ENCODE data around the gene AEN.

Gene AEN, protein sequence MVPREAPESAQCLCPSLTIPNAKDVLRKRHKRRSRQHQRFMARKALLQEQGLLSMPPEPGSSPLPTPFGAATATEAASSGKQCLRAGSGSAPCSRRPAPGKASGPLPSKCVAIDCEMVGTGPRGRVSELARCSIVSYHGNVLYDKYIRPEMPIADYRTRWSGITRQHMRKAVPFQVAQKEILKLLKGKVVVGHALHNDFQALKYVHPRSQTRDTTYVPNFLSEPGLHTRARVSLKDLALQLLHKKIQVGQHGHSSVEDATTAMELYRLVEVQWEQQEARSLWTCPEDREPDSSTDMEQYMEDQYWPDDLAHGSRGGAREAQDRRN

DNA sequence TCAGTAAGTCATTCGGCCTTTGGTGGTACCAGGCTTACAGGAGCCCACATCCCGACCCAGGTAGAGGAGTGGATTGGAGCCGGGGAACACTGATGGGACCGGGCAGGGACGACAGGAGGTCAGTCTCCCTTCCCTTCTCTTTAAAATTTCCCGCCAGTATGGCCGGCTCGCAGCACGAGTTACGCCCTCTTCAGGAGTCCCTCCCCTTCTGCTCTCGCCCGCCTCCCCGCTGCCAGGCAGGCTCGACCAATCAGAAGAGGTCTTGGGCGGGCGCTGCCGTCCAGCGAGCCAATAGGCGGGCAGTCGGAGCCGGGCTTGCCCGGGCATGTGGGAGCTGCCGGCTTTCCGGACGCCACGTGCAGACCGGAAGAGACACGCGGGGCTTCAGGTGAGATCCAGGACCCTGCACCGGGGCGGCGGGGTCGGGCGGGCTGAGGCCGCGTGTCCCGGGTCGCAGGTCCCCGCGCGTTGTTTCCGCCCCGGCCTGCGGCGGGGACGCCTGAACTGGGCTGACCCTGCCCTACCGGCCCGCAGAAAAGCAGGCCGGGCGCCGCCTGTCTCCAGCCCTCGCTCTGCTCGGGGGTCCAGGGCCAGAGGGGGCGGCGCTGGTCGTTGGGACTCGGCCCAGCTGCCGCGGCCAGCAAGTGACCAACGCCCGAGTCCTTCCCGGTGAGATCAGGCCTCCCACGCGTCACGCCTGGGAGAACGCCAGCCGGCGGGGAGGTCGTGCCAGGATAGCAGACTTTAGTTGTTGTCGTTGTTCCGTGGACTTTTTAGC lies at the start of gene AEN:
AEN (plus strand) TSS at position 346 of the 778 bp plus-strand sequence. CDS start 4,870 bp downstream, outside the sequence.
- peak; percentile 97 for DNase-seq

- DNase-seq = no peak
Observed at GRCh38 chr15:88571852-88572259, 49.3 kb upstream of the AEN start.

DNA sequence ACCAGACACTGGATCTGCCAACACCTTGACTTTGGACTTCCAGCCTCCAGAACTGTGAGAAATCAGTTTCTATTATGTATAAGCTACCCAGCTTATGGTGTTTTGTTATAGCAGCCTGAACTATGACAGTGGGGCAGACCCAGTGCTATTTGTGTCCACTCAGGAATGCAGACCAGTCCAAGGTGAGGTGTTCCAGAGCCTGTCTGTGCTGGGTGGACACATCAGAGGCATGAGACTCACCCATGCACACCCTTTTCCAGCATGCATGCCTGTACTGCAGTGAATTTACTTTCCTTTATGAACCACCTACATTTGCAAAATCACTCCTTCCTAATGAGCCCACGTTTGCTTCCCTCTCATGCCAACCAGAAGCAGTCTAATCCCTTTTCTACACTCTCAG lies 47.1 kb upstream of the AEN start:
- DNase-seq = no peak

DNA sequence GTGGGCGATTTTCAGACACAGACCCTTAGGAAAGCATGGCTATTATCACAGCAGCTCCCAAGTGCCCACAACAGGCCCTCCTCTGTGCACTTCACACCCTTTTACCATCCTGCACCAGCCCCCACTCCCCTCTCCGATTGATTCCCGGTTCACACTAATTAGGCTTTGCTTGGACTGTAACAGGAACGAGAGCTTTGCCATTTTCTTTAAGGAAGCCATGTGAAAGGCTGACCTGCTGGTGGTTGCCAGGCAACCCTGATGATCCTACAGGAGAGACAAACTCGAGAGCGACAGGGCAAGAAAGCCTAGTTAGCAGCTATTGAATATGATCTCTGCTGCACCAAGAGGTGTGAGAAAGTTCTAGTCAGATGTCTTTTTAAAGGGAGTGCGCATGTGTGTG lies 46.5 kb upstream of the AEN start:
- DNase-seq = no peak

- no peak for DNase-seq
Observed at GRCh38 chr15:88579322-88579721, 41.8 kb upstream of the AEN start.

DNA sequence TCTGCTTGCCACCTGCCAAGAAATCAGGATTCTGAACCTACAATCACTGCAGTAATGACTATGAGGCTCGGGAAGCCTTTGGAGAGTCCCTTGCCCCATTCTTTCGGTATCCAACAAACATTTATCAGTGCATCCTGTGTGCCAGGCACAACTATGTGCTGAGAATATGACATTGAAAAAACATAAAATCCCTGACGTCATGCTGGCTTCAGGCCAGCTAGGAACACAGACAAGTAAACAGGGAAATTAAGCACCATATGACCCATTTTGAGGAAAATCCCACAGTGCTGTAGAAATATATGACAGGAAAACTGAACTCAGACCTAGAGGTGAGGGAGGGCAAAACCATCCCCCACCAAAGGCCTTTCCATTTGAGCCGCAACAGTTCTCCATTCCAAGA lies 40.6 kb upstream of the AEN start:
- DNase-seq = no peak

DNA sequence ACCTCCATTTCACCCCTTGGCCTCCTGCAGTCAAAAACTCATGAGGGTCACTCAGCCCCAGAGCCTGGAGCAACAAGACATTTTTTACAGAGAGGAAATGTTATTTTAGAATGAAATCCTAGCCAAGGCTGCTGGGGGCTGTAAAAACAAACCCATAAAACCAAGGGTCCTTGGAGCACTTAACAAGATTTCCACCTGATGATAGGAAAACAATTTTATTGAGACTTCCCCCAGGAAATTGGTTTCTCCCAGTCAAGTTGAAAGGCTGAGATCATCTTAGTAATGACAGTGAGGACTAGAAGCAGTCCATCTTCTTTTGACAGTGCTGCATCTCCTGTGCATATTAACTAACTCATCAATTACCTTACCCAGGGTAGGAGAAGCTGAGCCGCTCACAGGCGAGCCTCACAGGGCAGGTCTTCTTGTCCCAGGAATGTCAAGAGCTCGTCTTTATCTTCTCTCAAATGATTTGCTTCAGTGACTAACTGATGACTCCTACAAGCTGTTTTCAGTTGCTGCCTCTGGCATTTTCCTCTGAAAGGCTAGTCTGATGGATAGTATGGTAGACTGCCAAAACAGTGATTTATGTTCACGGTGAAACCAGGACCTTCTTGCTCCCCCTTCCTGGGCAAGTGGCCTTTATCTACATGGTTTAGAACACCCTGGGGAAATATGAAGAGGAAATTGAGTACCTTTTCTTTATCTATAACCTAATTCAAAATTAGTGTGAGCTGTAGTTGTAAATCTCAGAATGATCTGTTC lies 34.6 kb upstream of the AEN start:
- no peak for DNase-seq

DNA sequence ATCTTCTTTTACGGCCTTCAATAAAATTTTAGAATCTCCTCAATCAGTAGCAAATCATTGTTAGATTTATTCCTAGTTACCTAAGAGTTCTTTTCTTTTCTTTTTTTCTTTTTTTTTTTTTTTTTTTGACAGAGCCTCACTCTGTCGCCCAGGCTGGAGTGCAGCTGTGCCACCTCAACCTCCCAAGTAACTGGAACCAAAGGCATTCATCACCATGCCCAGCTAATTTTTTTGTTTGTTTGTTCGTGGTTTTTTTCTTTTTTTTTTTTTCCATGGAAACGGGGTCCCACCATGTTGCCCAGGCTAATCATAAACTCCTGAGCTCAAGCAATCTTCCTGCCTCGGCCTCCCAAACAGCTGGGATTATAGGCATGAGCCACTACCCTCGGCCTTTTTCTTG lies 30.4 kb upstream of the AEN start:
- DNase-seq = no peak

DNA sequence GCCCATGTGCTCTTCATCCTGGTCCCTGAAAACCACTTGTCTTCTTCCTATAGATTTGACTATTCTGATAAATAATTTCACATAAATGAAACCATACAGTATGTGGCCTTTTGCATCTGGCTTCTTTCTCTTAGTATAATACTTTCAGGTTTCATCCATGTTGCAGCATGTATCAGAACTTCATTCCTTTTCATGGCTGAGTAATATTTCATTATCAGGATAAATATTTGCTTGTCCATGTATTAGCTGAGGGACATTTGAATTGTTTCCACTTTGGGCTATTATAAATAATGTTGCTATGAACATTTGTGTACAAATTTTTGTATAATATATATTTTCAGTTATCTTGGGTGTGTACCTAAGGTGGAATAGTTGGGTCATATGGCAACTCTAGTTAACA lies 29.8 kb upstream of the AEN start:
- no peak for DNase-seq

GRCh38 chr15:88603885-88604284 lies 17.3 kb upstream of the AEN start:
- DNase-seq = no peak

DNA sequence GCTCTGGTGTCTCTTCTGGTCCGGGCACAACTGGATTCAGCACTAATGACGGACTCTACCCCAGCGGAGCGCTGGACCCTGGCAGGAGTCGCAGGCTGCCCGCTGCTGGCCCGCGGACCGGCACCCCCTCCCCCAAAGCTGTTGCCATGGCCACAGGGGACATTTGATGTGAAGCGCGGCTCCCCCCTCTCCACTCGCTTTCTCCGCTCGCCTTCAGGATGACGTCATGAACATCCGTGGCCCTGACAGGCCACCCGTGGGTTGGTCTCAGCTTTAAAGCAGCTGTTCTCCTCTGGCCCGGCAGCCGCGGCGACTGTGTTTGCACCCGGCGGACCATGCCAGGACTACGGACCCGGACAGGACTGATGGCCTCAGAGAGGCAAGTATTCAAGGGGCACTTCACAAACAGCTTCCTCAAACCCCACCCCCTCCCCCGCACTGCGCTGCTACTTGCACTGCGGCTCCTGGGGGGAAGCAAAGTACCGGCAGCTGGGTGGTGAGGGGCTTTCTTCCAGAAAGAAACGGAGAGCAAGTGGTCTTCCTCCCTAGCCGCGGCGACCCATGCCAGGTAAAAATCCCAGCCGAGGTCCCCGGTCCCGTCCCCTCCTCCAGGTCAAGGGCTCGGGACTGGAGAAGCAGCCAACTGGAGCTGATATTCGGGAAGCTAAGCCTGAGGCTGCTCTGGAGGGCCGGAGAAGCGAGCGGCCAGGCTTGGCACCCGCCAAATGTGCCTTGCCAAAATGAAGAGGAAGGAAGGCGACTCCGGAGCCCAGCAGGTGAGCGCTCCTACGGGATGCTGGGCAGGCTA lies 16.6 kb upstream of the AEN start:
- no peak for DNase-seq

- peak; percentile 38 for DNase-seq
Observed at GRCh38 chr15:88605189-88606069, 15.7 kb upstream of the AEN start.

GRCh38 chr15:88606070-88606794 lies 14.9 kb upstream of the AEN start:
- no peak for DNase-seq

GRCh38 chr15:88607951-88608350 lies 13.2 kb upstream of the AEN start:
- DNase-seq = no peak

DNA sequence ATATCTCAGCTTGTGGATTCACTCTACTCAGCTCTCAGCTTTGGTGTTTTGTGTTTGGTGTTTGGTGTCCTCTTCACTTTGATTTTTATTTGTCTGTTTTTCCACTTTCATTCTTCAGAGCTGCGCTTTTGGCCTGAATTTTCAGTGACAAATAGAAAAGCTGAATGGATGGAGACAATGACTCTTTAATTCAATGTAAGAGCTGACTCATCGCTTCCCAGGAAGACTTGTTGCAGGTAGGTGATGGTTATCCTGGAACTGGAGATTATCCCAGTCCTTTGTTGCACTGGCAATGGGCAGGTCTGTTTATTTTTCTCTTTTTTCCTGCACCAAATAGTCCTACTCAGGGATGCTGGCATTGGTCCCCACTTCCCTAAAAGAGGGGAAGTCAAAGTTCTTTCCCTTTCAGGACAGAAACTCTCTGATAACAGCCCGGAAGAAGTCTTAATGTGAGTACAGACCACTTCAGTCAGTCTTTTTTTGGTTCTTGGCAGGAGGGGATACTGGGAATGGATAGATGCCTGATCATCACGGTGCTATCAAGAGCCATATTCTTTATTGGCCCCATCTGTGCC lies 12.4 kb upstream of the AEN start:
- DNase-seq = no peak

GRCh38 chr15:88609344-88610090 lies 11.6 kb upstream of the AEN start:
- no peak for DNase-seq

- no peak for DNase-seq
Observed at GRCh38 chr15:88610701-88611231, 10.4 kb upstream of the AEN start.

GRCh38 chr15:88612186-88612796 lies 8.8 kb upstream of the AEN start:
- no peak for DNase-seq

Measured in CD4-positive, alpha-beta T cell treated with Interleukin-10 for 1 hour (primary cell).